ENCODE results near the gene RBBP8NL. TPM values are rescaled to one million over a fixed set of nuclear protein-coding genes. Genes with fewer than 3 reads are reported as not detected.
A peak's percentile ranks its signal among the peaks of the same experiment; 100 is the strongest.

Gene RBBP8NL
- total and polyA plus RNA-seq, 9 of the 15 experiments (the other 6 are each of a cell fraction or from before 2014, with no cell fraction given) = not detected

GRCh38 chr20:62448038-62448437 lies 20.7 kb upstream of the RBBP8NL start (continued):
- no peak for TF ChIP-seq ELK1 (CRISPR knock-in tag; IDR thresholded peaks at IDR 0.05)
- TF ChIP-seq ARID1B (IDR thresholded peaks at IDR 0.05) = peak; percentile 14; the same call in 1 of the 2 replicates
- peak; percentile 69 for TF ChIP-seq CTBP1 (IDR thresholded peaks at IDR 0.05; ENCODE audit: borderline replicate concordance)
- TF ChIP-seq ZNF217 (CRISPR knock-in tag; IDR thresholded peaks at IDR 0.05) = no peak
- TF ChIP-seq ATF7 (IDR thresholded peaks at IDR 0.05) = peak; percentile 92
- TF ChIP-seq MYNN (IDR thresholded peaks at IDR 0.05) = no peak
- TF ChIP-seq MYNN (CRISPR knock-in tag; IDR thresholded peaks at IDR 0.05) = no peak
- peak; percentile 71 for TF ChIP-seq ATF3 (IDR thresholded peaks at IDR 0.05)
- TF ChIP-seq ATF3 (CRISPR knock-in tag; conservative IDR thresholded peaks at IDR 0.05) = no peak
- peak; percentile 85 to 97 for TF ChIP-seq SRF (CRISPR knock-in tag; IDR thresholded peaks at IDR 0.05)
- no peak for TF ChIP-seq ZNF184 (CRISPR knock-in tag; IDR thresholded peaks at IDR 0.05)
- TF ChIP-seq ZNF699 (CRISPR knock-in tag; IDR thresholded peaks at IDR 0.05; ENCODE audit: insufficient replicate concordance) = no peak
- TF ChIP-seq ETV5 (CRISPR knock-in tag; IDR thresholded peaks at IDR 0.05; ENCODE audit: low read depth) = no peak
- TF ChIP-seq KLF16 (IDR thresholded peaks at IDR 0.05) = no peak
- no peak for TF ChIP-seq ZNF740 (CRISPR knock-in tag; IDR thresholded peaks at IDR 0.05)
- TF ChIP-seq ZNF740 (tag; IDR thresholded peaks at IDR 0.05) = no peak
- peak; percentile 38; the same call in 1 of the 2 replicates for TF ChIP-seq DPF2 (IDR thresholded peaks at IDR 0.05)
- TF ChIP-seq TSC22D4 (tag; IDR thresholded peaks at IDR 0.05) = no peak
- TF ChIP-seq PHF21A (IDR thresholded peaks at IDR 0.05; ENCODE audit: borderline replicate concordance, low read depth) = no peak
- TF ChIP-seq HMGXB4 (CRISPR knock-in tag; IDR thresholded peaks at IDR 0.05) = no peak
- TF ChIP-seq CGGBP1 (CRISPR knock-in tag; IDR thresholded peaks at IDR 0.05) = no peak

Measured in K562 (cell line).